GM18526 (cell line): Measurements from ENCODE around the gene ELFN2.

Experiments
- POLR2A ChIP-seq: IDR thresholded peaks from 3 replicates; pipeline ENCODE4 v1.6.1; 2011; ENCODE audit not compliant: insufficient read length; ENCODE audit errors: extremely low read depth

ELFN2 gene

GRCh38 chr22:37369483-37369882 lies 57.8 kb downstream of the ELFN2 start:
- no peak for TF ChIP-seq POLR2A

GRCh38 chr22:37368058-37368457 lies 59.2 kb downstream of the ELFN2 start:
- no peak for TF ChIP-seq POLR2A

- no peak for TF ChIP-seq POLR2A
Observed at GRCh38 chr22:37366601-37367000, 60.7 kb downstream of the ELFN2 start.

- TF ChIP-seq POLR2A = no peak
Observed at GRCh38 chr22:37365950-37366349, 61.3 kb downstream of the ELFN2 start.

GRCh38 chr22:37363261-37363992 lies 63.9 kb downstream of the ELFN2 start:
- no peak for TF ChIP-seq POLR2A

GRCh38 chr22:37362621-37363020 lies 64.7 kb downstream of the ELFN2 start:
- no peak for TF ChIP-seq POLR2A

GRCh38 chr22:37358917-37359316 lies 68.4 kb downstream of the ELFN2 start:
- TF ChIP-seq POLR2A = no peak

- TF ChIP-seq POLR2A = no peak
Observed at GRCh38 chr22:37358386-37358785, 68.9 kb downstream of the ELFN2 start.

- no peak for TF ChIP-seq POLR2A
Observed at GRCh38 chr22:37357446-37358075, 69.7 kb downstream of the ELFN2 start.

GRCh38 chr22:37356922-37357321 lies 70.4 kb downstream of the ELFN2 start:
- no peak for TF ChIP-seq POLR2A

GRCh38 chr22:37355174-37355573 lies 72.1 kb downstream of the ELFN2 start:
- no peak for TF ChIP-seq POLR2A

- TF ChIP-seq POLR2A = no peak
Observed at GRCh38 chr22:37354670-37355069, 72.6 kb downstream of the ELFN2 start.

- TF ChIP-seq POLR2A = no peak
Observed at GRCh38 chr22:37354261-37354660, 73.0 kb downstream of the ELFN2 start.

GRCh38 chr22:37353839-37354238 lies 73.4 kb downstream of the ELFN2 start:
- TF ChIP-seq POLR2A = no peak

GRCh38 chr22:37352481-37352880 lies 74.8 kb downstream of the ELFN2 start:
- no peak for TF ChIP-seq POLR2A

GRCh38 chr22:37351232-37351631 lies 76.0 kb downstream of the ELFN2 start:
- no peak for TF ChIP-seq POLR2A

- no peak for TF ChIP-seq POLR2A
Observed at GRCh38 chr22:37349043-37349814, 78.0 kb downstream of the ELFN2 start.

GRCh38 chr22:37346505-37346895 lies 80.8 kb downstream of the ELFN2 start:
- no peak for TF ChIP-seq POLR2A
